Kidney (tissue), 14 donors: Measurements from ENCODE around the gene C1orf210. TPM values are rescaled to one million over a fixed set of nuclear protein-coding genes. Genes with fewer than 3 reads are reported as not detected.

ENCODE experiments used
- DNase-seq, 5 donors: peaks; one replicate each; pipeline ENCODE4 v3.0.0-alpha.2; 2013 to 2020
- FAIRE-seq: peaks from 2 replicates; lab custom pipeline; 2012; peaks lifted over from hg19 to GRCh38; lab: Jason Lieb, UNC
- H3K27ac ChIP-seq, 2 donors: one replicate each; pipeline ENCODE4 v1.7.0; 2013; ENCODE audit warnings: low read depth in 2 of 2, low read length in 2 of 2, inconsistent platforms in 1 of 2
- H3K27me3 ChIP-seq: one replicate; pipeline ENCODE4 v1.7.1; 2013; ENCODE audit warnings: low read length, inconsistent platforms; ENCODE audit not compliant: control insufficient read depth, insufficient read depth
- H3K36me3 ChIP-seq, 3 donors: one replicate each; pipeline versions ENCODE4 v1.7.0 to v1.7.1; 2013; ENCODE audit warnings: low read length in 3 of 3, control low read depth in 1 of 3, inconsistent platforms in 1 of 3; ENCODE audit not compliant: insufficient read depth in 3 of 3, control insufficient read depth in 2 of 3
- H3K4me1 ChIP-seq, 3 donors: one replicate each; pipeline versions ENCODE4 v1.7.0 to v1.7.1; 2013; ENCODE audit warnings: low read length in 3 of 3, inconsistent platforms in 1 of 3, low read depth in 1 of 3; ENCODE audit not compliant: control insufficient read depth in 2 of 3, insufficient read depth in 2 of 3
- H3K4me3 ChIP-seq, 3 donors: one replicate each; pipeline versions ENCODE4 v1.7.0 to v1.8.1; 2013; ENCODE audit warnings: low read length in 3 of 3, control low read depth in 1 of 3, inconsistent platforms in 1 of 3
- H3K9ac ChIP-seq, 3 donors: one replicate each; pipeline versions ENCODE4 v1.7.0 to v1.7.1; 2013; ENCODE audit warnings: low read length in 3 of 3, control low read depth in 1 of 3, inconsistent platforms in 1 of 3
- H3K9me3 ChIP-seq, 3 donors: one replicate each; pipeline versions ENCODE4 v1.7.0 to v1.7.1; 2013; ENCODE audit warnings: low read length in 3 of 3, control low read depth in 1 of 3, inconsistent platforms in 1 of 3; ENCODE audit not compliant: control insufficient read depth in 2 of 3, insufficient read depth in 1 of 3
- intact Hi-C: fragments of 100-400 bp; cut with DNase I; formaldehyde crosslinking; loops from one replicate; pipeline ENCODE4 v1.11.1; 2022
- polyA plus RNA-seq: library from polyadenylated mRNA; stranded (reverse); fragments of 350-450 nt; fragmentation: Illumina TruSeq; extraction: RNeasy Lipid Tissue Mini Kit (QIAGEN cat#74804); gene quantifications from one replicate; pipeline ENCODE4 v1.2.3, GENCODE V29; 2014; ENCODE audit warnings: low read depth, low replicate concordance; ENCODE audit not compliant: insufficient read depth
- total RNA-seq: library from RNA; stranded (reverse); fragmentation: NEBNext Ultra II Directional; extraction: Animal tissue kit (Norgen Biotek cat#: 25700); gene quantifications from one replicate; pipeline ENCODE4 v1.2.1, GENCODE V29; 2021
- TF ChIP-seq, protein P1 (sequence below): IDR thresholded peaks from 3 replicates; pipeline ENCODE4 v1.5.1; 2012; ENCODE audit warnings: mild to moderate bottlenecking, moderate library complexity, borderline replicate concordance; ENCODE audit not compliant: insufficient read depth; ENCODE audit errors: extremely low read depth
- donor health status: control.
- donor health status: control.
- donor health status: control.
- donor health status: control.
- donor health status: control.
- donor health status: DM: yes; HTN: yes; CAD: no.
- donor health status: Normal renal cell carcinoma (clear cell type).

C1orf210 gene
- total and polyA plus RNA-seq, 2 donors from 2014 or later = 21.1 to 33.3 TPM

DNA sequence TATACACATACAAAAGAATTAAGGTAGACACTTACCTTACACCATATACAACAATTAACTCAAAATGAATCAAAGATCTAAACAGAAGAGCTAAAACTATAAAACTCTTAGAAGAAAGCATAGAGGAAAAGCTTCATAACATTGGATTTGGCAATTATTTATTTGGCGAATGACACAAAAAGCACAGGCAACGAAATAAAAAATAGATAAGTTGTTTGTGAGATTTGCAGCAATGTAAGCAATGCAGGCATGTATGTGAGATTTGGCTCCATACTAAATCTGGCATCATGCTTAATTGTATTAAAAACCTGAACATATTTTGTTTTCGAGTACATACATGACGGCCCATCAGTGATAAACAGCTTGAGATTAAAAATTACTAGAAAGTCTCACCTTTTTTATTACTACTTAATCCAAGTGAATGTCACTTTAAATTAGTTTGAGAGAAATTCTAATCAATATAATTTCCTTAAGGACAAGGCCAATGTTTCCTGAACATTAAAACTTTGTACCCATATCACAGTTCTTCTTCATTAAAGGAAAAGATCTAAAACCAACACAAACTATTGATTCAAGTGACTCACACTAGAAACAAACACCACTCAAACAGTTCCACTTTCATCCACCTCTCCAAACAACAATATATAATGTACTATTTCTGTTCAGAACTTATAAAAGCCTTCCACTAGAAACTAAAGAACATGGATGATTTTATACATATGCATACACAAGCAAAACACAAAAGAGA lies 38.7 kb downstream of the C1orf210 start:
- no peaks in the 10 kb centered on the region for H3K9me3 ChIP-seq
- H3K27ac ChIP-seq = no peak overlapping the region
- H3K36me3 ChIP-seq = no peaks in the 10 kb centered on the region
- no peak overlapping the region for H3K9ac ChIP-seq
- intact Hi-C loops = no loop called here
- H3K4me1 ChIP-seq = peaks cover 0 to 6% (median 0%) of the 10 kb centered on the region in 3 donors
- no peak for FAIRE-seq
- TF ChIP-seq, protein P1, sequence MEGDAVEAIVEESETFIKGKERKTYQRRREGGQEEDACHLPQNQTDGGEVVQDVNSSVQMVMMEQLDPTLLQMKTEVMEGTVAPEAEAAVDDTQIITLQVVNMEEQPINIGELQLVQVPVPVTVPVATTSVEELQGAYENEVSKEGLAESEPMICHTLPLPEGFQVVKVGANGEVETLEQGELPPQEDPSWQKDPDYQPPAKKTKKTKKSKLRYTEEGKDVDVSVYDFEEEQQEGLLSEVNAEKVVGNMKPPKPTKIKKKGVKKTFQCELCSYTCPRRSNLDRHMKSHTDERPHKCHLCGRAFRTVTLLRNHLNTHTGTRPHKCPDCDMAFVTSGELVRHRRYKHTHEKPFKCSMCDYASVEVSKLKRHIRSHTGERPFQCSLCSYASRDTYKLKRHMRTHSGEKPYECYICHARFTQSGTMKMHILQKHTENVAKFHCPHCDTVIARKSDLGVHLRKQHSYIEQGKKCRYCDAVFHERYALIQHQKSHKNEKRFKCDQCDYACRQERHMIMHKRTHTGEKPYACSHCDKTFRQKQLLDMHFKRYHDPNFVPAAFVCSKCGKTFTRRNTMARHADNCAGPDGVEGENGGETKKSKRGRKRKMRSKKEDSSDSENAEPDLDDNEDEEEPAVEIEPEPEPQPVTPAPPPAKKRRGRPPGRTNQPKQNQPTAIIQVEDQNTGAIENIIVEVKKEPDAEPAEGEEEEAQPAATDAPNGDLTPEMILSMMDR = no peak
- no peaks in the 10 kb centered on the region for H3K27me3 ChIP-seq
- no peak for DNase-seq
- H3K4me3 ChIP-seq = no peak overlapping the region

DNA sequence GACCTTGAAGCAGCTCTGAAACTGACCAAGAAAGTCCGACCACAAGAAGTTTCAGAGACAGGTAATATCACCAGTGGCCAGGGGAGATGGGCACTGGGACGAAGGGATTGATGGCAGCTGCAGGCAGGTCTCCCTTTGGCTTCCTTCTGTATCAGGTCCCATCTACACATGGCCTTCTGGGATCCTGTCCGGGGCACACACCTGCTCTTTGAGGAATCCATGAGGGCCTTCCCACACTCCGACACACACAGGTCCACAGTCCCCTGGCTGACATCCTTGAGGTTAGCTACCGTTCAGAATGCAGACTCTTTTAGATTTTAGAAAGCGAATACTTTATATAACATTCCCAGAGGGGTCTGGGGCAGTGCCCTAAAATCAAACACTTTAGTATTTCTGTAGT lies 42.1 kb downstream of the C1orf210 start:
- intact Hi-C loops = no loop called here
- Histone ChIP-seq H3K4me1 (peaks cover 0 to 18% (median 7%) of the 10 kb centered on the region in 3 donors), H3K27me3 (no peaks in the 10 kb centered on the region), H3K27ac (peak overlapping the region in 1 of 2 donors; percentile 24), H3K9me3 (no peaks in the 10 kb centered on the region), H3K4me3 (no peak overlapping the region), H3K36me3 (no peaks in the 10 kb centered on the region), H3K9ac (no peak overlapping the region)
- TF ChIP-seq, protein P1 = no peak
- FAIRE-seq = no peak
- DNase-seq = no peak

DNA sequence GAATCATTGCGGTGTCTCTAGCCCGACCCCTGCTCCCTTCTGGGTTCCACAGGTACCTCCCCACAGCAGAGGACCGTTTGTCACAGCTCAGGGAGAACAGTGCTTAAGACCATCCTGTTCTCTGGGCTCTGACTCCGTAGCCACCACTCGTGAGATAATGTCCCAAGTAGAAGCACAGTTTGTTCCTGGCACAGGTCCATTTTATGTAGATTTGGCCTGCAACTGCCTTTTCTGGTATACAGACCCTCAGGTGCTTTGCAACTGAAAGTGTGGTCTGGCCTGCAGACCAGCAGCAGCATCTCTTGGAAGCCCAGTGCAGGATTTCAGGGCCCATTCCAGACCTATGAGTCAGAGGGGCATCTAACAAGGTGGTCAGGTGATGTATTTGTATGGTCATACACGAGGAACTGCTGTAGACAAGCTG lies 44.0 kb downstream of the C1orf210 start:
- Histone ChIP-seq H3K9ac (no peak overlapping the region), H3K27me3 (no peaks in the 10 kb centered on the region), H3K9me3 (no peaks in the 10 kb centered on the region), H3K36me3 (no peaks in the 10 kb centered on the region), H3K27ac (peak overlapping the region in 1 of 2 donors; percentile 41), H3K4me3 (no peak overlapping the region), H3K4me1 (peaks cover 0 to 21% (median 16%) of the 10 kb centered on the region in 3 donors)
- intact Hi-C loops = no loop called here
- FAIRE-seq (no peak), DNase-seq (no peak)
- TF ChIP-seq, protein P1 = no peak
